HG03039 (cell line): ENCODE data around the gene FABP1.

ENCODE experiments used
- ATAC-seq: cut with Tn5 transposase; IDR thresholded peaks from one replicate; pipeline ENCODE4 v1.9.1; 2021; ENCODE audit warnings: mild to moderate bottlenecking, moderate library complexity; ENCODE audit not compliant: unreplicated experiment

FABP1 gene

GRCh38 chr2:88139203-88139702, 11.4 kb upstream of the FABP1 start:
- ATAC-seq, result no peak

GRCh38 chr2:88137833-88138232, 10.0 kb upstream of the FABP1 start:
- ATAC-seq, result no peak

- ATAC-seq, result no peak
Measured at GRCh38 chr2:88136817-88137216, 9.0 kb upstream of the FABP1 start.

- ATAC-seq, result no peak
Measured at GRCh38 chr2:88133875-88134274, 6.0 kb upstream of the FABP1 start.

- no peak for ATAC-seq
Measured at GRCh38 chr2:88131999-88132368, 4.1 kb upstream of the FABP1 start.

- ATAC-seq, result no peak
Measured at GRCh38 chr2:88131201-88131998, 3.5 kb upstream of the FABP1 start.

GRCh38 chr2:88129313-88129959, 1.6 kb upstream of the FABP1 start:
- ATAC-seq, result no peak

GRCh38 chr2:88128654-88129312, 921 bp upstream of the FABP1 start:
- no peak for ATAC-seq

GRCh38 chr2:88127638-88127887, 299 bp downstream of the FABP1 start:
- ATAC-seq, result no peak

GRCh38 chr2:88126772-88127637, 857 bp downstream of the FABP1 start:
- ATAC-seq, result no peak

GRCh38 chr2:88125924-88126771, 1.7 kb downstream of the FABP1 start:
- no peak for ATAC-seq

- no peak for ATAC-seq
Measured at GRCh38 chr2:88125344-88125923, 2.4 kb downstream of the FABP1 start.

GRCh38 chr2:88123975-88124917, 3.6 kb downstream of the FABP1 start:
- no peak for ATAC-seq

- ATAC-seq, result no peak
Measured at GRCh38 chr2:88123164-88123974, 4.5 kb downstream of the FABP1 start.

- no peak for ATAC-seq
Measured at GRCh38 chr2:88122141-88122884, 5.5 kb downstream of the FABP1 start.

GRCh38 chr2:88121678-88122077, 6.2 kb downstream of the FABP1 start:
- ATAC-seq, result no peak

- ATAC-seq, result no peak
Measured at GRCh38 chr2:88117973-88118372, 9.9 kb downstream of the FABP1 start.
